Panc1 (cell line): ENCODE measurements around the gene NGEF. TPM values are rescaled to one million over a fixed set of nuclear protein-coding genes. Genes with fewer than 3 reads are reported as not detected.

Experiments
- ATAC-seq: fragments of 200-7000 bp; cut with Tn5 transposase; 2 replicates; pipeline ENCODE4 v1.9.1; 2020; ENCODE audit warnings: mild to moderate bottlenecking, moderate library complexity
- BruUV-seq: library from RNA; stranded (reverse); fragments of 400-500 nt; replicated peaks from 2 replicates; lab custom pipeline; 2021; lab: Mats Ljungman, UMichigan
- CTCF ChIA-PET: fragments of 300-600 bp; sonication (Branson Sonifier 250); formaldehyde crosslinking; loops from one replicate; lab custom pipeline; 2022; ENCODE audit warnings: antibody characterized with exemption; lab: Charles Lee
- POLR2A ChIA-PET: fragments of 300-600 bp; sonication (Branson Sonifier 250); formaldehyde crosslinking; loops from one replicate; lab custom pipeline; 2022; ENCODE audit warnings: antibody characterized with exemption; lab: Charles Lee
- DNase-seq: peaks from one replicate; pipeline ENCODE4 v3.0.0-alpha.2; 2010; ENCODE audit warnings: low read depth, low spot score
- H3K27ac ChIP-seq: 2 replicates; pipeline ENCODE4 v1.5.1; 2011; ENCODE audit warnings: mild to moderate bottlenecking, low read length, inconsistent platforms
- H3K27me3 ChIP-seq: fragments of 200-500 bp; sonication (Bioruptor generic); 2 replicates; pipeline ENCODE4 v1.6.0; 2014; ENCODE audit warnings: low read length, inconsistent platforms; ENCODE audit not compliant: control insufficient read depth, insufficient read depth
- H3K36me3 ChIP-seq: fragments of 200-500 bp; sonication (Bioruptor generic); 2 replicates; pipeline ENCODE4 v1.5.1; 2014; ENCODE audit warnings: inconsistent platforms, mild to moderate bottlenecking, low read length, moderate library complexity; ENCODE audit not compliant: control insufficient read depth, insufficient read depth
- H3K4me1 ChIP-seq: 2 replicates; pipeline ENCODE4 v1.5.1; 2011; ENCODE audit warnings: inconsistent platforms, mild to moderate bottlenecking, low read length, moderate library complexity; ENCODE audit not compliant: control insufficient read depth, insufficient read depth
- H3K4me3 ChIP-seq, 2 experiments: 2 replicates each; pipeline ENCODE4 v1.5.1; 2011 to 2012; ENCODE audit warnings: low read depth in 2 of 2, low read length in 2 of 2, mild to moderate bottlenecking in 2 of 2, inconsistent platforms in 1 of 2, moderate library complexity in 1 of 2
- H3K9me3 ChIP-seq: fragments of 200-500 bp; sonication (Bioruptor generic); 2 replicates; pipeline ENCODE4 v1.5.1; 2014; ENCODE audit warnings: low read depth, mild to moderate bottlenecking, inconsistent platforms, low read length, moderate library complexity; ENCODE audit not compliant: control insufficient read depth, insufficient read depth
- POLR2AphosphoS5 ChIP-seq: IDR thresholded peaks from 2 replicates; pipeline ENCODE4 v1.6.1; 2012; ENCODE audit warnings: mild to moderate bottlenecking, low read depth, low read length, moderate library complexity
- SIN3A ChIP-seq: IDR thresholded peaks from 2 replicates; pipeline ENCODE4 v1.6.1; 2012; ENCODE audit warnings: low read depth, mild to moderate bottlenecking, low read length, moderate library complexity, borderline replicate concordance; ENCODE audit not compliant: insufficient read depth
- TCF7L2 ChIP-seq: IDR thresholded peaks from 2 replicates; pipeline ENCODE4 v1.6.1; 2011; ENCODE audit warnings: mild to moderate bottlenecking, low read depth, low read length, inconsistent platforms
- in situ Hi-C: cut with HindIII; loops from 2 replicates; pipeline ENCODE4 v1.10.0; 2016; ENCODE audit warnings: low sequenced_read_pairs, low pct_unique_long_range_greater_than_20kb
- intact Hi-C: fragments of 100-400 bp; cut with micrococcal nuclease; formaldehyde crosslinking; loops from one replicate; pipeline ENCODE4 v1.10.0; 2022; ENCODE audit not compliant: unreplicated experiment
- total RNA-seq: library from RNA; stranded (reverse); gene quantifications from one replicate; pipeline ENCODE4 v1.2.1, GENCODE V29; 2021; ENCODE audit not compliant: unreplicated experiment
- TF ChIP-seq, protein P1 (sequence below), 2 experiments: IDR thresholded peaks; 2 replicates each; pipeline ENCODE4 v1.6.1; 2011 to 2012; ENCODE audit warnings: low read depth in 2 of 2, control low read depth in 1 of 2, low read length in 1 of 2, mild to moderate bottlenecking in 1 of 2, moderate library complexity in 1 of 2; ENCODE audit not compliant: insufficient read depth in 1 of 2
- TF ChIP-seq, protein P2 (sequence below): fragments of 450-650 bp; IDR thresholded peaks from 2 replicates; pipeline ENCODE4 v1.5.1; 2017; ENCODE audit warnings: mild to moderate bottlenecking

The NGEF gene
- total RNA-seq, 1 experiment from 2014 or later, result 17.8 TPM

DNA sequence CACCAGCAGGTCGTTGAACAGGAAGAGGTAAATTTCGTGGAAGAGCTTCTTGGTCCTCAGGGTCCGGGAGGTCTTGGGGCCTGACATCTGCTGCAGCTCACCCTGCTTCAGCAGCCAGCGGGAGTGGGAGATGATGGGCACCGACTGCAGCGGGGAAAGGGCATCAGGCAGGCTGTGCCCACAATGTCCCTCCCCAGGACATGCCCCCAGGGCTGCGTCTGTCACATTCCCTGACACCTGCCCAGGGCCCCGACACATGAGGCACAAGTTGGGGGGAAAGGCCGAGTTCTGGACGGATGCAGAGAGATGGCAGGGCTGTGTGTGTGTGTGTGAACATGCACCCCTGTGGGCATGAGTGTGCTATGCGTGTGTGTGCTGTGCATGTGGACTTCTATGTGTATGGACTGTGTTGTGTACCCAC lies 129.0 kb downstream of the NGEF start:
- no peaks in the 10 kb centered on the region for H3K36me3 ChIP-seq
- BruUV-seq, result no TSS peak
- ChIA-PET POLR2A (no interaction called here), CTCF (no interaction called here)
- no peak overlapping the region for H3K27ac ChIP-seq
- no peaks in the 10 kb centered on the region for H3K9me3 ChIP-seq
- in situ Hi-C loops (no loop called here), intact Hi-C loops (no loop called here)
- H3K27me3 ChIP-seq, result no peaks in the 10 kb centered on the region
- ATAC-seq (no peak), DNase-seq (no peak)
- TF ChIP-seq, protein P1, sequence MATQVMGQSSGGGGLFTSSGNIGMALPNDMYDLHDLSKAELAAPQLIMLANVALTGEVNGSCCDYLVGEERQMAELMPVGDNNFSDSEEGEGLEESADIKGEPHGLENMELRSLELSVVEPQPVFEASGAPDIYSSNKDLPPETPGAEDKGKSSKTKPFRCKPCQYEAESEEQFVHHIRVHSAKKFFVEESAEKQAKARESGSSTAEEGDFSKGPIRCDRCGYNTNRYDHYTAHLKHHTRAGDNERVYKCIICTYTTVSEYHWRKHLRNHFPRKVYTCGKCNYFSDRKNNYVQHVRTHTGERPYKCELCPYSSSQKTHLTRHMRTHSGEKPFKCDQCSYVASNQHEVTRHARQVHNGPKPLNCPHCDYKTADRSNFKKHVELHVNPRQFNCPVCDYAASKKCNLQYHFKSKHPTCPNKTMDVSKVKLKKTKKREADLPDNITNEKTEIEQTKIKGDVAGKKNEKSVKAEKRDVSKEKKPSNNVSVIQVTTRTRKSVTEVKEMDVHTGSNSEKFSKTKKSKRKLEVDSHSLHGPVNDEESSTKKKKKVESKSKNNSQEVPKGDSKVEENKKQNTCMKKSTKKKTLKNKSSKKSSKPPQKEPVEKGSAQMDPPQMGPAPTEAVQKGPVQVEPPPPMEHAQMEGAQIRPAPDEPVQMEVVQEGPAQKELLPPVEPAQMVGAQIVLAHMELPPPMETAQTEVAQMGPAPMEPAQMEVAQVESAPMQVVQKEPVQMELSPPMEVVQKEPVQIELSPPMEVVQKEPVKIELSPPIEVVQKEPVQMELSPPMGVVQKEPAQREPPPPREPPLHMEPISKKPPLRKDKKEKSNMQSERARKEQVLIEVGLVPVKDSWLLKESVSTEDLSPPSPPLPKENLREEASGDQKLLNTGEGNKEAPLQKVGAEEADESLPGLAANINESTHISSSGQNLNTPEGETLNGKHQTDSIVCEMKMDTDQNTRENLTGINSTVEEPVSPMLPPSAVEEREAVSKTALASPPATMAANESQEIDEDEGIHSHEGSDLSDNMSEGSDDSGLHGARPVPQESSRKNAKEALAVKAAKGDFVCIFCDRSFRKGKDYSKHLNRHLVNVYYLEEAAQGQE (IDR thresholded peaks at IDR 0.05; ENCODE audit: insufficient read depth in 1 of 2, low read depth in 2 of 2, low read length in 1 of 2), result no peak
- no peak for TF ChIP-seq TCF7L2
- TF ChIP-seq SIN3A, result no peak
- TF ChIP-seq, protein P2, sequence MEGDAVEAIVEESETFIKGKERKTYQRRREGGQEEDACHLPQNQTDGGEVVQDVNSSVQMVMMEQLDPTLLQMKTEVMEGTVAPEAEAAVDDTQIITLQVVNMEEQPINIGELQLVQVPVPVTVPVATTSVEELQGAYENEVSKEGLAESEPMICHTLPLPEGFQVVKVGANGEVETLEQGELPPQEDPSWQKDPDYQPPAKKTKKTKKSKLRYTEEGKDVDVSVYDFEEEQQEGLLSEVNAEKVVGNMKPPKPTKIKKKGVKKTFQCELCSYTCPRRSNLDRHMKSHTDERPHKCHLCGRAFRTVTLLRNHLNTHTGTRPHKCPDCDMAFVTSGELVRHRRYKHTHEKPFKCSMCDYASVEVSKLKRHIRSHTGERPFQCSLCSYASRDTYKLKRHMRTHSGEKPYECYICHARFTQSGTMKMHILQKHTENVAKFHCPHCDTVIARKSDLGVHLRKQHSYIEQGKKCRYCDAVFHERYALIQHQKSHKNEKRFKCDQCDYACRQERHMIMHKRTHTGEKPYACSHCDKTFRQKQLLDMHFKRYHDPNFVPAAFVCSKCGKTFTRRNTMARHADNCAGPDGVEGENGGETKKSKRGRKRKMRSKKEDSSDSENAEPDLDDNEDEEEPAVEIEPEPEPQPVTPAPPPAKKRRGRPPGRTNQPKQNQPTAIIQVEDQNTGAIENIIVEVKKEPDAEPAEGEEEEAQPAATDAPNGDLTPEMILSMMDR, result no peak
- TF ChIP-seq POLR2AphosphoS5, result no peak
- H3K4me1 ChIP-seq, result peaks cover 10% of the 10 kb centered on the region
- no peak overlapping the region for H3K4me3 ChIP-seq

DNA sequence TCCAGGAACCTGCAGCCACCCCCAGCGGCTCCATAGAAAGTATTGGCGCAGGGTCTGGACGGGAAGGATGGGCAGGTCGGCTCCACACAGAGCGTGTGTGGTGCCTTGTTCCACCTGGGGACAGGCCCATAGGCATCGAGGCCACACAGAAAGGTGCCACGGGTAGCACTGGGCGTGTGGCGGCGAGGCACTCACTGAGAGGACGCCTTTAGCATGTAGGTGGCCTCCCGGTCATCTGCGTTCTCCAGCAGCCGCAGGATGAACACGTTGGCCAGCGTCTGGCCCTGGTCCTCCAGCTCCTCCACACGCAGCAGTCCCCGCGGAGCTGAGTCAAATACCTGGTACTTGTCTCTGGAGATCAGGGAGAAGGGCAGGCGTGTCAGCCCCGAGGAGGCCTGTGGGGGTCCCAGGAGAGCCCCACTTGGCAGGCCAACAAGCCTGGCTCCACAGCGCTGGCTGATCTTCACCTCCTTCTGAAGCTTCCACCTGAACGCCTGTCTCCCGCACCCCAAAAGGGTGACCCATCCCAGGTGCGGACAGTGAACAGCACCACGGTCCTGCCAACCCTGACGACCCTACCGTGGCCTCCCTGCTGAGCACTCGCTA lies 129.8 kb downstream of the NGEF start:
- intact Hi-C loops (no loop called here), in situ Hi-C loops (no loop called here)
- Histone ChIP-seq H3K27ac (no peak overlapping the region), H3K4me3 (no peak overlapping the region), H3K36me3 (no peaks in the 10 kb centered on the region), H3K27me3 (no peaks in the 10 kb centered on the region), H3K4me1 (peaks cover 17% of the 10 kb centered on the region), H3K9me3 (no peaks in the 10 kb centered on the region)
- CTCF ChIA-PET, result no interaction called here
- TF ChIP-seq, protein P1 (IDR thresholded peaks at IDR 0.05; ENCODE audit: insufficient read depth in 1 of 2, low read depth in 2 of 2, low read length in 1 of 2), result no peak
- TF ChIP-seq SIN3A, result no peak
- TF ChIP-seq POLR2AphosphoS5, result no peak
- no peak for TF ChIP-seq TCF7L2
- TF ChIP-seq, protein P2, result no peak
- no peak for DNase-seq
- POLR2A ChIA-PET, result no interaction called here
- BruUV-seq, result no TSS peak
- ATAC-seq, result no peak
